H9 (cell line): ENCODE data around the gene SYNPO2. TPM values are rescaled to one million over a fixed set of nuclear protein-coding genes. Genes with fewer than 3 reads are reported as not detected.

Source experiments
- DNase-seq: peaks from one replicate; pipeline ENCODE4 v3.0.0-alpha.2; 2017
- H2AFZ ChIP-seq: one replicate; pipeline ENCODE4 v1.6.1; 2013; ENCODE audit warnings: mild to moderate bottlenecking, low read length, control low read depth, moderate library complexity
- H2AK5ac ChIP-seq: 2 replicates; pipeline ENCODE4 v1.6.1; 2013; ENCODE audit warnings: low read length, control low read depth, mixed read lengths; ENCODE audit not compliant: insufficient read length
- H2BK120ac ChIP-seq: one replicate; pipeline ENCODE4 v1.6.1; 2013; ENCODE audit warnings: low read depth, mild to moderate bottlenecking, low read length, control low read depth, inconsistent platforms; ENCODE audit not compliant: poor library complexity, severe bottlenecking
- H2BK12ac ChIP-seq: 2 replicates; pipeline ENCODE4 v1.6.1; 2013; ENCODE audit warnings: low read length, control low read depth, mixed read lengths, low read depth; ENCODE audit not compliant: insufficient read length
- H2BK15ac ChIP-seq: 2 replicates; pipeline ENCODE4 v1.6.1; 2013; ENCODE audit warnings: low read depth, low read length, control low read depth
- H2BK20ac ChIP-seq: one replicate; pipeline ENCODE4 v1.6.1; 2013; ENCODE audit warnings: low read depth, mild to moderate bottlenecking, low read length, control low read depth, inconsistent platforms; ENCODE audit not compliant: poor library complexity, severe bottlenecking
- H2BK5ac ChIP-seq: 2 replicates; pipeline ENCODE4 v1.6.1; 2013; ENCODE audit warnings: low read length, control low read depth, mixed read lengths; ENCODE audit not compliant: insufficient read length
- H3K14ac ChIP-seq: 2 replicates; pipeline ENCODE4 v1.6.1; 2013; ENCODE audit warnings: low read length, control low read depth; ENCODE audit not compliant: insufficient read depth
- H3K18ac ChIP-seq: 2 replicates; pipeline ENCODE4 v1.6.1; 2013; ENCODE audit warnings: low read depth, mild to moderate bottlenecking, mixed read lengths, low read length, control low read depth; ENCODE audit not compliant: insufficient read length
- H3K23ac ChIP-seq: 2 replicates; pipeline ENCODE4 v1.6.1; 2013; ENCODE audit warnings: low read length, control low read depth, mixed read lengths, low read depth; ENCODE audit not compliant: insufficient read length
- H3K23me2 ChIP-seq: 2 replicates; pipeline ENCODE4 v1.6.1; 2013; ENCODE audit warnings: low read depth, mild to moderate bottlenecking, mixed read lengths, low read length, control low read depth; ENCODE audit not compliant: insufficient read length, poor library complexity, severe bottlenecking
- H3K27ac ChIP-seq: 2 replicates; pipeline ENCODE4 v1.5.1; 2013; ENCODE audit warnings: low read length, control low read depth, mixed read lengths, low read depth; ENCODE audit not compliant: insufficient read length
- H3K27me3 ChIP-seq: 2 replicates; pipeline ENCODE4 v1.6.1; 2013; ENCODE audit warnings: low read length, control low read depth, inconsistent platforms; ENCODE audit not compliant: insufficient read depth
- H3K4ac ChIP-seq: 2 replicates; pipeline ENCODE4 v1.6.1; 2013; ENCODE audit warnings: low read depth, mild to moderate bottlenecking, control low read depth, inconsistent platforms, low read length, moderate library complexity
- H3K4me1 ChIP-seq: 2 replicates; pipeline ENCODE4 v1.6.1; 2013; ENCODE audit warnings: low read length, control low read depth, inconsistent platforms; ENCODE audit not compliant: insufficient read depth
- H3K4me2 ChIP-seq: 2 replicates; pipeline ENCODE4 v1.6.1; 2013; ENCODE audit warnings: low read length, control low read depth, mixed read lengths; ENCODE audit not compliant: insufficient read length, insufficient read depth
- H3K56ac ChIP-seq: 2 replicates; pipeline ENCODE4 v1.6.1; 2013; ENCODE audit warnings: low read depth, mild to moderate bottlenecking, mixed read lengths, low read length, control low read depth; ENCODE audit not compliant: insufficient read length
- H3K79me1 ChIP-seq: 2 replicates; pipeline ENCODE4 v1.6.1; 2013; ENCODE audit warnings: low read depth, mild to moderate bottlenecking, moderate library complexity, low read length, control low read depth, inconsistent platforms; ENCODE audit not compliant: insufficient read depth, poor library complexity, severe bottlenecking
- H3K79me2 ChIP-seq: 2 replicates; pipeline ENCODE4 v1.6.1; 2013; ENCODE audit warnings: low read length, control low read depth, inconsistent platforms; ENCODE audit not compliant: insufficient read depth
- H3K9ac ChIP-seq: 2 replicates; pipeline ENCODE4 v1.6.1; 2013; ENCODE audit warnings: low read length, control low read depth, mixed read lengths; ENCODE audit not compliant: insufficient read length; ENCODE audit errors: extremely low read depth
- H3K9me3 ChIP-seq: one replicate; pipeline ENCODE4 v1.6.1; 2013; ENCODE audit warnings: low read depth, low read length, inconsistent platforms; ENCODE audit not compliant: control insufficient read depth
- H3T11ph ChIP-seq: one replicate; pipeline ENCODE4 v1.6.1; 2013; ENCODE audit warnings: mild to moderate bottlenecking, low read length, control low read depth, inconsistent platforms
- H4K20me1 ChIP-seq: one replicate; pipeline ENCODE4 v1.6.1; 2013; ENCODE audit not compliant: control insufficient read depth, insufficient read length, insufficient read depth
- H4K5ac ChIP-seq: 2 replicates; pipeline ENCODE4 v1.6.1; 2013; ENCODE audit warnings: low read depth, mild to moderate bottlenecking, mixed read lengths, low read length, control low read depth; ENCODE audit not compliant: insufficient read length
- H4K8ac ChIP-seq: replicated peaks from 2 replicates; pipeline ENCODE4 v1.6.1; 2013; ENCODE audit warnings: low read length, control low read depth, mixed read lengths, low read depth; ENCODE audit not compliant: insufficient read length
- H4K91ac ChIP-seq: 2 replicates; pipeline ENCODE4 v1.6.1; 2013; ENCODE audit warnings: low read depth, mild to moderate bottlenecking, moderate library complexity, mixed read lengths, low read length, control low read depth; ENCODE audit not compliant: insufficient read length
- H3K27ac Mint-ChIP-seq, 3 experiments: 2 replicates in 2 of 3; 3 replicates in 1 of 3; pipeline ENCODE4 v1.8.0; 2020 to 2021; ENCODE audit warnings: mixed read lengths in 3 of 3, mild to moderate bottlenecking in 1 of 3, moderate library complexity in 1 of 3
- H3K27me3 Mint-ChIP-seq: 2 replicates; pipeline ENCODE4 v1.8.0; 2021; ENCODE audit warnings: low read depth, mild to moderate bottlenecking, moderate library complexity, mixed read lengths
- H3K36me3 Mint-ChIP-seq, 3 experiments: 2 replicates in 2 of 3; 3 replicates in 1 of 3; pipeline ENCODE4 v1.8.0; 2020 to 2021; ENCODE audit warnings: low read depth in 3 of 3, mixed read lengths in 3 of 3; ENCODE audit not compliant: insufficient read depth in 1 of 3
- H3K4me1 Mint-ChIP-seq, 2 experiments: 2 replicates each; pipeline ENCODE4 v1.8.0; 2020; ENCODE audit warnings: mixed read lengths in 2 of 2
- H3K4me3 Mint-ChIP-seq, 2 experiments: 2 replicates in 1 of 2; 3 replicates in 1 of 2; pipeline ENCODE4 v1.8.0; 2020 to 2021; ENCODE audit warnings: mild to moderate bottlenecking in 2 of 2, mixed read lengths in 2 of 2, moderate library complexity in 1 of 2
- H3K9me3 Mint-ChIP-seq, 2 experiments: 2 replicates in 1 of 2; 3 replicates in 1 of 2; pipeline ENCODE4 v1.8.0; 2020; ENCODE audit warnings: mild to moderate bottlenecking in 2 of 2, mixed read lengths in 2 of 2, moderate library complexity in 1 of 2
- WGBS: extraction: QIAGEN DNeasy Blood & Tissue Kit; methylation state at CpG from one replicate; pipeline ENCODE4 v1.1.7; 2013; ENCODE audit warnings: missing lambda C conversion rate, low lambda C conversion rate, mixed read lengths; ENCODE audit not compliant: insufficient read length; ENCODE audit errors: extremely low coverage; 5-methylcytosine and 5-hydroxymethylcytosine counted together
- total RNA-seq: library from RNA; stranded (reverse); gene quantifications from 2 replicates; pipeline ENCODE4 v1.2.1, GENCODE V29; 2021
- TF ChIP-seq, protein P1 (sequence below): fragments of 200-600 bp; sonication (generic); conservative IDR thresholded peaks from 3 replicates; pipeline ENCODE4 v1.8.0; 2021; ENCODE audit warnings: antibody characterized with exemption, mild to moderate bottlenecking

Gene SYNPO2
- total RNA-seq, 1 experiment from 2014 or later: 1.1 TPM

DNA sequence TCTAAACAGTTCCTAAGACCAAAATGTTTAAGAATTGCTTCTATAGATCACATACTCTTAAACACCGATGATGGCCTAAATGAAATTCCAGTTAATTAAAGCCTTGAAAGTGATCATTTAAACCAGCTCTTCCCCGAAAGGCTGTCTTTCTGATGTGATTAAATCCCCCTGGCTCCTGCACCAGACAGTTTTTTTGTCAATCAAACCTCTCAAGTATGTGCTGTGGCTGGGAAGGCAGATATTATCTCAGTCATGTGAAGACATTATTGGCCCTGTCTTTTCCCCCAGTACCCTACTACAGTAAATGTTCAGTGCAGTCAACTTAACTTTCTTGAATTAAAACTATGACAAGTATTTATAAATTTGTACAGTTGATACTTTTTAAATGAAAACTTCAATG, 126.0 kb downstream of the SYNPO2 start:
- no peak overlapping the region for H3K14ac ChIP-seq

More for the DNA sequence above, 126.0 kb downstream of the SYNPO2 start:
- Mint-ChIP-seq H3K4me3 (no peak overlapping the region), H3K9me3 (no peaks in the 10 kb centered on the region; a peak in 2 of 5 replicates), H3K27me3 (no peaks in the 10 kb centered on the region), H3K27ac (no peak overlapping the region), H3K36me3 (no peaks in the 10 kb centered on the region), H3K4me1 (no peaks in the 10 kb centered on the region)
- no peak overlapping the region for H4K5ac ChIP-seq
- H2AK5ac ChIP-seq: no peak overlapping the region
- no CpG with 5 or more reads among the region's 2 CpGs for WGBS
- H3K23ac ChIP-seq: no peak overlapping the region
- H3K27me3 ChIP-seq: no peaks in the 10 kb centered on the region
- no peaks in the 10 kb centered on the region for H3K9me3 ChIP-seq
- H2BK5ac ChIP-seq: no peak overlapping the region
- H3K18ac ChIP-seq: no peak overlapping the region
- no peaks in the 10 kb centered on the region for H3K79me1 ChIP-seq
- H2BK12ac ChIP-seq: no peak overlapping the region
- no peaks in the 10 kb centered on the region for H4K20me1 ChIP-seq
- H3K27ac ChIP-seq: no peak overlapping the region
- no peak overlapping the region for H3K9ac ChIP-seq
- H3T11ph ChIP-seq: no peak overlapping the region
- H2BK20ac ChIP-seq: no peak overlapping the region
- H3K4ac ChIP-seq: no peak overlapping the region
- H2BK15ac ChIP-seq: no peak overlapping the region
- no peak overlapping the region for H4K8ac ChIP-seq
- TF ChIP-seq, protein P1, sequence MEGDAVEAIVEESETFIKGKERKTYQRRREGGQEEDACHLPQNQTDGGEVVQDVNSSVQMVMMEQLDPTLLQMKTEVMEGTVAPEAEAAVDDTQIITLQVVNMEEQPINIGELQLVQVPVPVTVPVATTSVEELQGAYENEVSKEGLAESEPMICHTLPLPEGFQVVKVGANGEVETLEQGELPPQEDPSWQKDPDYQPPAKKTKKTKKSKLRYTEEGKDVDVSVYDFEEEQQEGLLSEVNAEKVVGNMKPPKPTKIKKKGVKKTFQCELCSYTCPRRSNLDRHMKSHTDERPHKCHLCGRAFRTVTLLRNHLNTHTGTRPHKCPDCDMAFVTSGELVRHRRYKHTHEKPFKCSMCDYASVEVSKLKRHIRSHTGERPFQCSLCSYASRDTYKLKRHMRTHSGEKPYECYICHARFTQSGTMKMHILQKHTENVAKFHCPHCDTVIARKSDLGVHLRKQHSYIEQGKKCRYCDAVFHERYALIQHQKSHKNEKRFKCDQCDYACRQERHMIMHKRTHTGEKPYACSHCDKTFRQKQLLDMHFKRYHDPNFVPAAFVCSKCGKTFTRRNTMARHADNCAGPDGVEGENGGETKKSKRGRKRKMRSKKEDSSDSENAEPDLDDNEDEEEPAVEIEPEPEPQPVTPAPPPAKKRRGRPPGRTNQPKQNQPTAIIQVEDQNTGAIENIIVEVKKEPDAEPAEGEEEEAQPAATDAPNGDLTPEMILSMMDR: no peak
- H3K23me2 ChIP-seq: no peaks in the 10 kb centered on the region
- DNase-seq: no peak
- H4K91ac ChIP-seq: no peak overlapping the region
- H3K79me2 ChIP-seq: no peaks in the 10 kb centered on the region
- H3K4me2 ChIP-seq: no peak overlapping the region
- no peak overlapping the region for H2AFZ ChIP-seq
- no peaks in the 10 kb centered on the region for H3K4me1 ChIP-seq
- H2BK120ac ChIP-seq: no peak overlapping the region
- no peak overlapping the region for H3K56ac ChIP-seq
